GM21360 (cell line): ENCODE measurements around the gene FGD1.
A peak's percentile ranks its signal among the peaks of the same experiment; 100 is the strongest.

Source experiments
- ATAC-seq: cut with Tn5 transposase; IDR thresholded peaks from one replicate; pipeline ENCODE4 v1.9.1; 2021; ENCODE audit warnings: mild to moderate bottlenecking, moderate library complexity; ENCODE audit not compliant: unreplicated experiment

The FGD1 gene

GRCh38 chrX:54473993-54474859, 21.8 kb downstream of the FGD1 start:
- no peak for ATAC-seq

GRCh38 chrX:54470054-54470760, 25.8 kb downstream of the FGD1 start:
- ATAC-seq: no peak

- ATAC-seq: no peak
Observed at GRCh38 chrX:54452920-54453319, 43.1 kb downstream of the FGD1 start.

- no peak for ATAC-seq
Observed at GRCh38 chrX:54449929-54450328, 46.1 kb downstream of the FGD1 start.

GRCh38 chrX:54447461-54447860, 48.6 kb downstream of the FGD1 start:
- no peak for ATAC-seq

- ATAC-seq: no peak
Observed at GRCh38 chrX:54446084-54446483, 50.0 kb downstream of the FGD1 start.

GRCh38 chrX:54444752-54445151, 51.3 kb downstream of the FGD1 start:
- ATAC-seq: no peak

- no peak for ATAC-seq
Observed at GRCh38 chrX:54442790-54443189, 53.2 kb downstream of the FGD1 start.

GRCh38 chrX:54439960-54440871, 55.8 kb downstream of the FGD1 start, which contains the start of gene TSR2:
Gene TSR2 (plus strand): TSS chrX:54440404. CDS start chrX:54440422, 18 bp downstream.
- peak; percentile 91 for ATAC-seq

GRCh38 chrX:54435121-54435520, 60.9 kb downstream of the FGD1 start:
- ATAC-seq: no peak

GRCh38 chrX:54430519-54430918, 65.5 kb downstream of the FGD1 start:
- ATAC-seq: peak; percentile 70

- no peak for ATAC-seq
Observed at GRCh38 chrX:54427837-54428424, 68.1 kb downstream of the FGD1 start.

- ATAC-seq: no peak
Observed at GRCh38 chrX:54423161-54423888, 72.7 kb downstream of the FGD1 start.

- ATAC-seq: no peak
Observed at GRCh38 chrX:54422168-54422567, 73.9 kb downstream of the FGD1 start.

- no peak for ATAC-seq
Observed at GRCh38 chrX:54419559-54420302, 76.3 kb downstream of the FGD1 start.

GRCh38 chrX:54416965-54417364, 79.1 kb downstream of the FGD1 start:
- no peak for ATAC-seq

GRCh38 chrX:54415534-54416350, 80.3 kb downstream of the FGD1 start:
- ATAC-seq: no peak

- no peak for ATAC-seq
Observed at GRCh38 chrX:54413753-54414152, 82.3 kb downstream of the FGD1 start.
